HL-60/S4 treated with retinoic acid at 250 ng/mL for 4 days and 3 days (cell line): Measurements from ENCODE around the gene BTBD9.

Source experiments
- in situ Hi-C: fragments of 300-500 bp; cut with MboI; formaldehyde crosslinking; loops from 2 replicates; pipeline ENCODE4 v1.7.0; 2022; ENCODE audit warnings: low sequenced_read_pairs

BTBD9 gene

DNA sequence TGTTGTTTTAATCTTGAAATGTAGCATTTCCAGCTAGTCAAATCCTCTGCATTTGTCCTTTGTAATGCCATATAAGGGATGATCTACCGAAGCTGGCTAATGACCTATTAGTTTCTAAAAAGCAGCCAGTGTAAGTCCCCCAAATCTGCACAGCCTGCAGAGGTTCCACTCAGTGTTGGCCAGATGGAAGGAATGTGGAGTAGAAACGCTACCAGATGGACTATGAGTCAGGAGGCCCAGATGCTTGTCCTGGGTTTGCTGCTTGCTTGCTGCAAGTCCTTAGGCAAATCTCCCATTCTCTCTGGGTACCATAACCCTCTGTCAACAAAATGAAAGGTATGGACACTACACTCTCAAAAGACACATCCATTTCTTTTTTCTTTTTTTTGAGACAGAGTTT lies 149.8 kb downstream of the BTBD9 start:
- in situ Hi-C loops, result loop anchor here (25.0 kb wide), 1 partner anchor 453 kb away; no protein-coding TSS in a partner anchor

DNA sequence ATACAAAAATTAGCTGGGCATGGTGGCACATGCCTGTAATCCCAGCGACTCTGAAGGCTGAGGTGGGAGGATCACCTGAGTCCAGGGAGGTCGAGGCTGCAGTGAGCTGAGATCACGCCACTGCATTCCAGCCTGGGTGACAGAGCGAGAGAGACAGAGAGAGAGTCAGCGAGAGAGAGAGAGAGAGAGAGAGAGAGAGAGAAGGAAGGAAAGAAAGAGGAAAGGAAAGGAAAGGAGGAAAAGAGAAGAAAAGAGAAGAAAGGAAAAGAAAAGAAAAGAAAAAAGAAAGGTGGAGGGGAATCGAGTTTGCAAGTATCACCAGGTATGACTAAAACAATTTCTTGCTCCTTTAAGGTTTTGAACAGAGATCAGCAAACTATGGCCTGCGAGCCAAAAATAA lies 152.3 kb downstream of the BTBD9 start:
- in situ Hi-C loops, result loop anchor here (25.0 kb wide), 1 partner anchor 450 kb away; no protein-coding TSS in a partner anchor

- in situ Hi-C loops, result loop anchor here (25.0 kb wide), 1 partner anchor 448 kb away; no protein-coding TSS in a partner anchor
Observed at GRCh38 chr6:38485488-38485887, 154.2 kb downstream of the BTBD9 start.

GRCh38 chr6:38484656-38485055 lies 155.1 kb downstream of the BTBD9 start:
- in situ Hi-C loops, result loop anchor here (25.0 kb wide), 1 partner anchor 447 kb away; no protein-coding TSS in a partner anchor

DNA sequence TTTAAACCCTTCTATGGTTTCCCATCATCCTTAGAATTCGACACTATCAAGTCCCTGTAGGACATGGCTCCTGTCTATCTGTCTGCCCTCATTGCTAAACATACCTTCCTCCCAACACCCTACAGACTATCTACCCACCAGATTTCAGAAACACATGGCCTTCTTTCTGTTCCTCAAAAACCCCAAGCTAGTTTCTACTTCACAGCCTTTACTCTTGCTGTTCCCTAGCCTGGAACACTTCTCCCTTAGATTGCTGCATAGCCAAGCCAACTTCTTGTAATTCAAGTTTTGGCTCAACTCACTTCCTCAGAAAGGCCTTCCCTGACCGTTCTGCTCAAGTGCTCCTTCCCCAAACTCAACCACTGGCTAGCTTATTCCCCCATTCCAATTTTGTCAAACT lies 156.2 kb downstream of the BTBD9 start:
- in situ Hi-C loops, result loop anchor here (25.0 kb wide), 1 partner anchor 446 kb away; no protein-coding TSS in a partner anchor

DNA sequence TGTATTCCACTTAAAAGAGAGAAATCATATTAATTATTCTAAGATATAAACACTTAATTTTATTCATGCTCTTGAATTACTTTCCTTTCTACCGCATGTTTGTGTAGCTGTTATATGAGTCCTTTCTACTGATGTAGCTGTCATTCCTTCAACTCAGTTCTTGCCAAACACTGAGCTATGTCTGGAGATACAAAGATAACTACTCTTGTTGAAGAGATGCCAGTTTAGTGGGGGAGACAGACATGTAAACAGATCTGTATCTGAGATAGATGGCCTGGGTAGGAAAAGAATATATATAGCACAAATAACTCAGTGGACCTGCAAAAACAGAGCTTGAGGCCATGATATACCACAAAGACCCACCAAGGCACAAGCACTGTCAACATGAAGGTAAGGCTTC lies 157.3 kb downstream of the BTBD9 start:
- in situ Hi-C loops, result loop anchor here (25.0 kb wide), 1 partner anchor 445 kb away; no protein-coding TSS in a partner anchor

DNA sequence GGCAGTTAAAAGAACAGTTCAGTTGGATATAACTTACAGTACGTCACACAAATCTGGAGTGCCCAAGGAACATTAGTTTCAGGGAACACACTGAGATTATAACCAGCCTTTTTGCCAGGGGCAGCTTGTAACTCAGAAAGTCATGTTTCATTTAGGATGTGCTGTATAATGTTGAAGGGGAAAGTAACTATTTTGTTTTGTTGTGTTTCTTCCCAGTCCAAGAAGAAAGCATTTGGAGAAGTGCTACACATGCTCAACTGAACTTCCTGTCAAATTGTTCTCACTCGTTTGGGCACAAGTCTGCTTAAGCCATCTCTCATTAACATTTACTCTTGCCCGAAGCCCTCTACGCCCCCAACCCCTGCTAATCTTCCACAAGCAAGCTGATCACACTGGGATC lies 157.9 kb downstream of the BTBD9 start:
- in situ Hi-C loops, result loop anchor here (25.0 kb wide), 1 partner anchor 445 kb away; no protein-coding TSS in a partner anchor

DNA sequence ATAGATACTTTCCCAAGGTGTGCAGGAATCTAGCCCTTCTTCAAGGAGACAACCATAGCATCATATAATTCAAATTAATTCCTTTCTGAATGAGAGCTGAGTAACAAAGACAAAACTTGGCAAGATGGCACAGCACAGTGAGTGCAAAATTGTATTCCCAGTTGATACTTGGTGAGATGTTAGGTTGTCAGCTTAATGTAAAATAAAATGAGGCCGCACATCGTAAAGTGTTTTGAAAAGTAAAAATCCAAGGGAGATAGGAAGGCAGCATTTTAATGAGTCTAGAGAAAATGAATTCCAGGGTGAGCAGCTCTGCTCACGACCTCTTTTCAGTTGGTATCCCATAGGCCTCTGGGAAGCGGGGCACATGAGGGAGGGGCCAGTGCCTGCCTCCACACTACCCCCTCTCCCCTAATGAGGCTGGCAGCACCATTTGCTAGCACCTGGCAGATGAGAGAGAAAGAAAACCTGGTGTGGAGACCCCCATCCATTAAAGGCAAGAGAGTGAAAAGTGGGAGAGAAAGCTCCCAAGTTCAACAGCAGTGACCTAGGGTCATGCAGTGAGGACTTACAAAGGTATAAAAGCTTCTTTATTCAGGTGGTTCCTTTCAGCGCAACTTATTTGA lies 158.4 kb downstream of the BTBD9 start:
- in situ Hi-C loops, result loop anchor here (25.0 kb wide), 1 partner anchor 444 kb away; no protein-coding TSS in a partner anchor

DNA sequence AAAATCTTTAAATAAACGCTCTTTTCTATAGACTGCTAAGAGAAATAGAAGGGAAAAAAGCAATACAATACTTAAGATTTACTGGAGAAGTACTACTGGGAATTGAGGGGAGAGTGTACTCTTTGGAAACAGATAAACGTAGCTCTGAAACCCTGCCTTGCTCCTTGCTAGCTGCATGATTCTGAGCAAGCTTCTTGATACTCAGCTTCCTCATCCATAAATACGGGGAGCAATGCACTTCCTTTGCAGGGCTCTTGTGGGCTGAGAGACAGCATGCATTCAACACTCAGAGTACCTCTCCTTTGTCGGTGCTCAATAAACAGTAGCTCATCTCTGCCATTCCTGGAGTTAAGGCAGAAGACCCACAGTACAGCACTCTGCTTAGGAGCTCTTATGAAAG lies 159.7 kb downstream of the BTBD9 start:
- in situ Hi-C loops, result loop anchor here (25.0 kb wide), 1 partner anchor 443 kb away; no protein-coding TSS in a partner anchor

DNA sequence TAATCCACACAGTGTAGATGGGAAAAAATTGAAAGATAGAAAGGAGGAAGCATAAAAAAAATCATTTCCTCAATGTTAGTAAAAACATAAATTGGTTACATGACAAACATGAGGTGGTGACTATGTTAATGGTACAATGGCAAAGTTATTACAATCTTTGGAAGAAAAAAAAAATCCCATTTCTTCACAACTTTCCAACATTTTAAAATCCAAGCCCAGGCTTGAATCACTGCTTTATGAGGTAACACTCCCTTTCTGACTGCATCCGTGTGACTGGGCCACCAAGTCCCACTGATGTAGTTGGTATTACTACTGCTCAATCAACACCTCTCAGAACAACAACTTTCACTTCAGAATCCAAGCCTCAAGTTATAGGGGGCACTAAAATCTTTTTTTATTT lies 160.4 kb downstream of the BTBD9 start:
- in situ Hi-C loops, result loop anchor here (25.0 kb wide), 1 partner anchor 442 kb away; no protein-coding TSS in a partner anchor

DNA sequence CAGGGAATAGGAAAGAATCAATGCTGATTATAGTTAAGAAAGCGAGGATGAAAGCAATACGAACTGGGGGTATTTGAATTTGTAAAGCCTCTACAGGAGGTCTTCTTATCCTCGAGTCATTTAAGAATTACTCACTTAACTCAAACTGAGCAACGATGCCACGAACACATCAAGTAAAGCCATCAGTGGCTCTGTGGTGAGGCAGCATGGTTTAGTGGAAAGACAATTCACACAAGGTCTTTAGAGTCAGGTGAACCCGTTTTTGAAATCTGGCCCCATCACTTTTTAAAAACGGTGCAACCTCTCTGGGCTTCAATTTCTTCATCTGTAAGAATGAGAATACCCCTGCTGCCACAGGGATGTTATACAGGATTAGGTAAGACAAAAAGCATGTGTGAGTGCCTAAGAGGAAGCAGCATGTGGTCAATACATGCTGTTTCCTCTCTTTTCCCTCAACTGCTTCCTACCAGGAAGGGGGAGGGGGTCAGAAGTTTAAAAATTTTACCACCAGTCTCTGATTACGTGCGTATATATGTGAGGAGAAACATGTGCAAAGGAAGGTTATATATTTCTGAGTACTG lies 162.0 kb downstream of the BTBD9 start:
- in situ Hi-C loops, result loop anchor here (25.0 kb wide), 1 partner anchor 440 kb away; no protein-coding TSS in a partner anchor

DNA sequence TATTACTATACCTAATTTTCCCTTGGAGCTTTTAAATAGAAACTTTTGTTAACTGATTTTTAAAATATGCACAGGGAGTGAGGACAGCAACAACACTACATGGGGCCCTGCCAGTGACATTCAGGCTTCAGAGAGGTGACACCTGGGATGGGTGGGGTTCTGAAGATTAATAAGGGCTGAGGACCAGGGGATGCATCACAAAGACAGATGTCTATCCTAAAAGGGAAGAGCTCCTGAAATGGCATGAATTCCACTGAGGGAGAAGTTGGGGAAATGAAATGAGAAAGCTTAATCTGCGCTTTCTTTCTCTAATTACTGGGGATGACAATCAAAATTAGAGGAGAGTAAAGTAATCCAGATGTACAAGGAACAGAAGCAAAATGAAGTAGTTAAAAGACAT lies 162.8 kb downstream of the BTBD9 start:
- in situ Hi-C loops, result loop anchor here (25.0 kb wide), 1 partner anchor 440 kb away; no protein-coding TSS in a partner anchor

GRCh38 chr6:38476141-38476540 lies 163.6 kb downstream of the BTBD9 start:
- in situ Hi-C loops, result loop anchor here (25.0 kb wide), 1 partner anchor 439 kb away; no protein-coding TSS in a partner anchor

DNA sequence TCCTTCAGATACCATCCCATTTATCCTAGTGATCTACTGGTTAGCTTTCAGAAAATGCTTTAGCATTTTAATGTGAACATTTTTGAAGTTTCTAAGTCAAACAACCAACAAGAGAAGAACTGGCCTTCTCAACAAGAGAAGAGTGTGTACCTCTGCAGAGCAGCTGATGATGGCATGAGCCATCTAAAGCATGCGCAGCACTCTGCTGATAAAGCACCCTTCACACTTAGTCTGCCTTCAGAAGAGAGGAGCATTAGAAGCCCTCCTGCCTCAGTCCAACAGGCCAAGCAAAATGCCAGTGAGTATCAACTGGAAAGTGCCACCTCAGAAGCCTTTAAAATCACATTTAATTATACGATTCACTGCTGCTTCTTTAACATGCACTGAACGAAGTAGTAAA lies 169.2 kb downstream of the BTBD9 start:
- in situ Hi-C loops, result no loop called here

DNA sequence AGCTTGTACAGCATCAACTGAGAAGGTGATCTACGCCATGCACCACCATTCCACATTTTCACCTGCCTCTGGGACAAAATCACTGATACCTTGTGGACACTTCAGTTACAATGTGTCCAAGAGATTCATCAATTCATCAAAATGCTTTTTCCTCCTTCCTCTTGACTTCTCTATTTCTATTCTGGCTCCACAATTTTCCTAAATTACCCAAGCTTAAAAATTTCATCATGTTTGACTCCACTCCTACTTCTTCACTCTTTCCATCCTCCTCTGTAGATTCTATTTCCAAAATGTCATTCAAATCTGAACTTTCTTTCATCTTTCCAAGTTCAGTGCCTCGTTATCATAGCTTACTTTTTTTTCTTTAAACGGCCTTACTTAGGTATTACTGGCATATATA lies 172.2 kb downstream of the BTBD9 start:
- in situ Hi-C loops, result no loop called here

DNA sequence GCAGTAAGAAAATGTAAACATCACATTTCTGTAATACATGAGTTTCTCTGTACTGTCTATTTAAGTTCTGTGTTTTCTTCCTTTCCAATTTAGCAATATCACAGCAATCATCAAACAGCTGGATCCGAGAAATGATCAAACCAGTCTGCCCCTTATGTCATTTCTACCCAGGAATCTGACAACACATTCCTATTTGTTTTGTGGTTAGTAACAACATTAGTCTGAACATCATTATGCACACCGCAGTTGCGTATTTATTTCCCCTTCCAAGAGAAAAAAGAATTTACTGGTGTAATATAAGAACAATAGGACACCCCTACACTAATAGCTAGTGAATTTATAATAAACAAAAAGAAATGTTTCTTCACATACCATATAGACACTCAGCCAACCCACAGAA lies 179.5 kb downstream of the BTBD9 start:
- in situ Hi-C loops, result no loop called here

GRCh38 chr6:38459291-38459690 lies 180.4 kb downstream of the BTBD9 start:
- in situ Hi-C loops, result no loop called here

GRCh38 chr6:38453861-38454260 lies 185.9 kb downstream of the BTBD9 start:
- in situ Hi-C loops, result no loop called here

DNA sequence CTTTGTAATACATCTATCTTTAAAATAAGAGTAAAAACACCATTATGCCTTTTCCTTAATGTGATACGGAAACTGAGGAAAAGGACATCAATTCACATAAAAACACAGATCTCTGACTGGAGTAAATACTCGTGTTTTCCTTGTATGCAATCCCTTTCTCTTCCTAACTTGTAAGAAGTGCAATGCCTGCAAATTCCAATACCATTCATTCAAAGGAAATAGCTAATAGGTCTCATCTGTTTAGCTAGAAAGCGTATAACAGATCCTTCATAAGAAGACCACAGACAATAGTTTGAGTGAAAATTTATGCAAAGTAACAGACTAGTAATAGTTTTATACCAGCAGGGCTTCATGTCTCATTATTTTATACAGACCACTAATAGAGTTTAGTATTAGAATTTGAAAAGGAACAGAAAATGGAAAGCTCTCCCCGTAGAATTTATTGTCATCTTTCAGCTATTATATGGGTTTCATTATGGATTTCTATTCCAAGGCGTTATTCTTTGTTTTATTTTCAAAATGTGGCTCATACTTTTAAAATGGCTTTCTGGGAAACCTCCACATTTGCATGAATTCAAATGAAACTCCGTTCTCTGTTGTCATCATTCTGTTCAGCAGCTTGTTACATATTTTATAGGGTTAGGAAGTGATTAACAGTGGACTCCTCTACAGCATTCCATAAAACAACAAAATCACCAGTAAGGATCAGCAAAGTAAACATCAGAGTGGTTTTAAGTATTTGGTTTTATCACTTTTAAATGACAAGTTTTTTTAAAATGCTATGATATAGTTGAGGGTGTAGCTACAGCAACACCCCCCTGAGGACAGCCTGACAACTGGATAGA lies 186.7 kb downstream of the BTBD9 start:
- in situ Hi-C loops, result no loop called here

DNA sequence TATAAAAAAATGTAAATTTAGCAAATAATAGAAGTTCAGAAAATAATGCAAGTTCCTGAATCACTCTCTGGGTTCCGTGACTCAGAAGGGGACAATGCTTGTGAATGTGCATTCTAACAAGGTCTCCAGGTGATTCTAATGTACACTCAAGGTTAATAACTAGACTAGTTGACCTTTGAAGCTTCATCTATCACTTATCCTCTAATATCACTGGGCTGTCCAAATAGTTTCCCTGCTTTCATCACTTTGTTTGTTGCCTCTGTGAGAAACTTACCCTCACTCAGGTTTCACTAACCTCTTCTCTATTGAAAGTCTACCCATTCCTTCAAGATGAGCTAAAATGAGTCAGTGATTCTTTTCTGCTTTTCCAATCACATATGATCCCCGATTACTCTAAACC lies 189.0 kb downstream of the BTBD9 start:
- in situ Hi-C loops, result no loop called here

DNA sequence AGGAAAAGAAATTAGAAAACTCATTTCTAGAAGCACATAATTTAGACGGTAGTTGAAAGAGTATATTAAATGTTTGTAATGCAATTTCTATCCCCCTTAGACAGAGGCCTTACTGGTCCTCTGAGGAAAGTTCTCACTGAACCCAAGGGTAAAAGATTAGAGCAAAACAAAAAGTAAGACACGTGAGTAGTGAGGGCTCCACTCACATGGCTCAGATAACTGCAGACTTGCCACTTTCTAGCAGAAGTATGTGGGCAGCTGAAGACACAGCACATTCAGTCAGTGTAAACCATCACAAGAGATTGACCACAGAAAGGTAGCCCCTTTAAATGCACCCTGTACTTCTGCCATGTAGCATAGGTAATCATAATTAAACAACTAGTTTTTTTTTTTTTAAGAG lies 193.8 kb downstream of the BTBD9 start:
- in situ Hi-C loops, result no loop called here
